NCI-H146 treated with DMSO at 0.1 percent for 48 hours (cell line): Measurements from ENCODE around the gene C10orf95.
A peak's percentile ranks its signal among the peaks of the same experiment; 100 is the strongest.

Source experiments
- DNase-seq: peaks from one replicate; lab custom pipeline; 2025; ENCODE audit not compliant: unreplicated experiment; lab: John Stamatoyannopoulos, UW

C10orf95 gene

DNA sequence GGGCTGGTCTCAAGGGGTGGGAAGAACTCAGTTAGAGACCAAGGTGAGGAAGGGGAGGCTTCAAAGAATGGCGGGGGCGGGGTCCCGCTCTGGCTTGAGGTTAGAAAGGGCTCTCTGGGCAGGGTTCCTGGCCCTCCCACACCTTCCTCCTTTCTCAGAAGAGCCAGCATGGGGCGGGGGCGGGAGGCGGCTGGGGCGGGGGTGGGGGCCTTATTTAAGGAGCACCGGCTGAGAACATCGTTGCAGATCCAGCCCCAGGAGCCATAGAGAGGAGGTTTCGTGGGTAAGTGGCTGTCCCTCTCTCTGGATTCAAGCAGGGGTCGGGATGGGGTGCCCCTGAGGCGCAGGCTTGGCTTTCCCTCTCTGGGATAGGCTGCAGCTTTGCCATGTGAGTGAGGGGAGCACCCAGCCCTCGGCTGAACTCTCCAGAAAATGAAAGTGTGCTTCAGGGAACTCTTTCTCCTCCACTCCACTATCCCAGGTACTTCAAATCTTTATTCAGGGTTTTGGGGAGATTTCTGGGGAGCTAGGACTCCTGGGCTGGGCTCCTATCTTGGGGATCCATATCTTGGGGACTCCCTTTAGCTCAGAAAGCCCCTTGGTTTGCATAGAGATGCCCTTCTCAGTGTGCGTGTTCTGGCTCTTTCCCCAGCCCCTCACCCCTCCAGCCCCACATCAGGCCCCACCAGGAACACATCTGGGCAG lies 15.7 kb downstream of the C10orf95 start:
- DNase-seq: no peak

DNA sequence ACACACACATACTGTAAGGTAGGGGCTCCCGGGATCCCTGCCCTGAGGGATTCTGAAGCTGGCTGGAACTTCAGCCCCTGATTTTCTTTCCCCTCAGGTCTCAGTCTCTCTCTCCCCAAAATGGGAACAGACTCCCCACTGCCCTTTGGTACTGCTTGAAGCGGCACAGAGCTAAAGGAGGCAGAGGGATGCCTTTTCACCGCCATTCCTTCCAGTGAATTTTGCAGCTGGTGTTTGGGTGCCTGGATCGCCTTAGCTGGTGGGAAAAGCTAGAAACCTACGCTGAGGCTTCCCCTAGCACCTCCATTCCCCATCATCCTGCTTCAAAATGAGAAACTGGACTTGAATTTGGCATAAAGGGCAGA lies 16.2 kb downstream of the C10orf95 start:
- DNase-seq: no peak

DNA sequence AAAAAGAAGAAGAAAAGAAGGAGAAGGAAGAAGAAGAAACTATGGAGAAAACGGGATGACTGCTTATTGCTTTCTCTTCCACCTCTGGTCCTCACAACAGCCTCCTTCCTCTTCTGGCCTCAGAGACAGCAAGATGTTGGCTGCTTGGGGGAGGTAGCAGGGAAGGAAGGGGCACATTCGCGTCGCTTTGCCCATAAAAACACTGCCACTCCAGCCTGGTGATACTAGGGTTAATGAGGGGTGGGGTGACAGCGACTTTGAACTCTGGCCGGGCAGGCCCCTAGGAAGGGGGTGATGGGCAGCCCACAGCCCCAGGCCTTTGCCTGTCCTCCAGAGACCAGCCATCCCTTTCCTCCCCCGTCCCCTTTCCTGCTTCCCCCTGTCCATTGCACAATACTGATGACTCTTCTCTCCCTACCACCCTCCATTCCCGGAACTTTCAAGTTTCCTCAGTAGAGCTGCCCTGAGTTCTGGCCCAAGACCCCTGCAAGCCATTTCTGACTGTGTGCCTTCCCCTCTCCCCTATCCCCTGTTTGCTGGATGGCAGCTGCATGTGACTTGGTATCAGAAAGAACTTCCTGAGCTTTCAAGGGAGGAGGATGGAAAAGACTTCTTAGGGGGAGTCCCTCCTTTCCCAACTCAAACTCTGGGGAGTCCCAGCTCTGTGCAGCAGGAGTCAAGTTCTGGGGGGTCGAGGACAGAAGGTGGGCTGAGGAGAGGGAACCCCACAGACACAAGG lies 16.8 kb downstream of the C10orf95 start:
- DNase-seq: no peak

DNA sequence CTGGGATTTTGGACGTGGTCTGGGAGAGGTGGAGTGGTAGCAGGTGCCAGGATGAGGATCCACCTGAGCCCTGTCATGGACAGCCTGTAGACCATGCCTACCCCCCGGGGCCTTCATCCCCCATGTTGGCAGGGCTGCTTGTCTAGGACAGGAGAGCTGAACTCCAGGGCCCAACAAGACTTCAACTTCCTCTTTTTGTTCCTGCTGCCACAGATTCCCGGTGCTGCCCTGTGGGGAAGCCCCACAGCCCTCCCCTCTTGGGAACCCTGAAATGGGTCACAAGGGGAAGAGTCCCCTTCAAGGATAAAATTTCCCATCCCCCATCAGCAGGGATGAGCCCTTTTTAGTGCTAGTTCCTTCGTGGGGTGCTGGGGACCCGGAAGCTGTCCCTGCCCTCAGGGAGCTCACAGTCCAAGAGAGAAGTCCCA lies 17.7 kb downstream of the C10orf95 start:
- no peak for DNase-seq

DNA sequence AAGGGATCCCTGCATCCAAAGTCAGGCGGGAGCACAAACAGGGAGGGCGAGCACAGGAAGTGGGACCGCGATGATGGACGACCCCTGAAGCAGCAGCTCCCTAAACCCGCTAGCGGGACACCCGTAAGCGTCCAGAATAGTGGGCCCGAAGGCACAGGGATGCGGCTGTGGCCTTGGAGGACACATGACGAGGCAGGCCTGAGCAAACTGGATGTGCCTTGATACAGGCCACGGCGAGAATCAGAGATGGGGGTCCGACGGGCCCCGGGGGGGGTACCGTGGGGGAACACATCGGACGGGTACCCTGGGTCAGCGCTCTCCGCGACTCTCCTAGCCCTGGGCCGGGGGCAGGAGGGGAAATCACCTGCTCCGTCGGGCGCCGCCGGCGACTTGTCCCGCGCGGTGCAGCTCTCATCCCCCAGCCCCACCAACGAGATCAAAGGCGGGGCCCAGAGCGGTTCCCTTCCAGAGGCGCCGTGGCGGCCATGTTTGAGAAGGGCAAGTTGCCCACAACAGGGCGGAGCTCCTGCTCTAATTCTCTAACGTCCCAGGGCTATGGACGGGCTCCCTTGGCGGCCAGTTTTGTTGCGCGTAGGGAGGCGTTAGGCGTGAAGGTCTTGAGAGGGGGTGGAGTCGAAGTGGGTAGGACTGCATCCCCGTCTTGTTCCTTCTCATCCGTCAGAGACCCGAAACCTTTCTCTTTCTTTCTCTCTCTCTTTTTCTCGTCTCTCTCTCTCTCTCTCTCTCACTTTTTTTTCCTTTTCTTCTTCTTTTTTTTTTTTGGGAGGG lies 19.0 kb downstream of the C10orf95 start, which contains the start of gene CUEDC2:
CUEDC2 (minus strand) TSS at position 413 of the 789 bp plus-strand sequence. CDS start 7,386 bp downstream, outside the sequence.
- peak; percentile 92 for DNase-seq

DNA sequence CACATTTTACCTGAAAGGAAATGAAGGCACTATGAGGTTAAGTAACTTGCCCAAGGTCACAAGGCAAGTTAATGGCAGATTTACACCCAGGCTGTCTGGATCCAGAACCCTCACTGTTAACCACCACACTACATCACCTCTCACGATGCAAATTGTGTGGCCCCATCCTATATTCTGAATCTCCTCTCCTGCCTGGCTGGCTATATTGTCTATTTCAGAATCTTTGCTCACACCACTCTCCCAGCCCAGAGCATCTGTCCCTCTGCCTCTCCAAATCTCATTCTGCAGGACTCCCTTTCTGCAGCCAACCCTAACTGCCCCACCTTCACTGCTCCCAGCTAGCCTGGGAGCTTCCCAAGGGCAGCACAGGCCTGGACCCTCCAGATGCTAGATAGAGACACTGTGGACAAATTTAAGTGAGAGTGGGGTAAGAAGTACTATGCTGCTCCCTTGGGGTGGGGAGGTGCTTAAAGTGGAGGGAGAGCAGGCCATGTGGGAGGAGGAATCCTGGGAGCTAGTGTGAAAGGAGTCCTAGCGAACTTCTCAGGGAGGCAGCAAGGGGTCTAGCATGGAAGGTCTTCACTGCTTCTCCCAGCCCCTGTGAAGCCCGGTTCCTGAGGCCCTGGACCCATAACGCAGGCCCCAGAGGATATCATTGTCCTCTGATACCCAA lies 19.8 kb downstream of the C10orf95 start:
- no peak for DNase-seq

DNA sequence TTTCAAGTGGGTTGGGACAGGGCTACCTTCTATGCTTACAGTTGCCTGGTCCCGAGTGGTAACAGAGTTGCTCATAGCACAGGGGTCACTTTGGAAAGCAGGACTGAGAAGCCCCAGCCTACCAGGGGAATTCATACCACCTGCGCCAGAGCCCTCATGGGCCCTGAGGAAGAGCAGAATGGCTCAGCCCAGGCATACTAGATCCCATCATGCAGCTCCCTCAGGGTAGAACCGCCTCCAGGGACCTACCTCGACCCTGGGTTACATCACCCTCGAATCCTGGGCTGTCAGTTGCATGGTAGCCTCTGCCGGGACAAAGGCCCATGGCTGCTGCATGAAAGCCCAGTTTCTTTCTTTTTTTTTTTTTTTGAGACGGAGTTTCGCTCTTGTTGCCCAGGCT lies 21.9 kb downstream of the C10orf95 start:
- no peak for DNase-seq

DNA sequence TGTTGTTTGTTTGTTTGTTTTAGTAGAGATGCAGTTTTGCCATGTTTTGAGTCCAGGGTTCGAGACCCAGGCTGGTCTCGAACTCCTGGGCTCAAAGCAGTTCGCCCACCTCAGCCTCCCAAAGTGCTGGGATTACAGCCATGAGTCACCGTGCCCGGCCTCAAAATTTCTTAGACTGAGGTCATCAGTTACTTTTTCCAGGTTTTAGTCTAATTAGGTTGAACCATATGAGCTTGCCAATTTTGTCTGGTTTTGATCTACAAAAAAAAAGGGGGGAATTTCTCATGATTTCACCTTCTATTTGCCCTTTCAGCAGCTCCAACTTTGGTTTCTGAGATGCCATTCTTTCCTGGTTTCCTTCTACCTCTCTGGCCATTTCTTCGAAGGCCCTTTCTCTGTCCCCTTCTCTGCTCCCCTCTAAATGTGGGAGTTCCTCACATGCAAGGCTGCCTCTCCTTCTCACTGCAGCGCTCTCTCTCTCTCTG lies 24.5 kb downstream of the C10orf95 start:
- no peak for DNase-seq

DNA sequence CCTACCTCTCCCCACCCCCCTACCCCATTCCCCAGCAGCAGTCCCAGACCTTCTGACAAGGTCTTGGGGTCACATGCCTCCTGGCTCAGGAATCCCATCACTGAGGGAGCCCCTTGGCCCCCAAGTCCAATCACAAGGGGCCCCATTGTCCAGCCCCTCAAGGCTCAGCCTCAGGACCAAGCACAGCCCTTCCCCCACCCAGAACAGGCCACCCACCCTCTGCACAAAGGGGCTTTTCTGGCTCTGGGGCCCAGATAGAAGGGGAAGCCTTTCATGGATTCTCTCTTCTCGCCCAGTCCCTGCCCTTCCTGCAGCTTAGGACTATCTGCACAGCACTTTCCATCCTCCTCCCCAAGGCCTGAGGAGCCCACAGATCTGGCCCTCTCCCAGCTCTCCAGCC lies 25.9 kb downstream of the C10orf95 start:
- DNase-seq: no peak

DNA sequence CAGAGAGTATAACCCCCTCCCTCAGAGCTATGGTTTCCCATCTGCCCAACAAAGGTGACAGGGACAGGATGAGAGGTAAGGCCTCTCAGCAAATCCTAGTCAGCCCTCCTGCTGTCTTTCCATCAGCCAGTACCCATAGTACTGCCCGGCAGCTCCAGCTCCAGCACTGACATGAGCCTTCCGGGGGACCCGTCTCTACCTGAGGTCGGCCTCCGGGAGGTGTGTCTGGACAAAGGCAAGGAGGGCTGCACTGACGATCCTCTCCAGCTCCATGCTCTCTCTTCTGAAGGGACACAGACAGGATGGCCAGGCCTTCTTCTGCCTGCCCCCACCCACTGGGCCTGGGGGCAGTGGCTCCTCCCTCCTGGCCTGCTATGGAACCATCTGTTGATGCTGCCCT lies 26.4 kb downstream of the C10orf95 start:
- no peak for DNase-seq

DNA sequence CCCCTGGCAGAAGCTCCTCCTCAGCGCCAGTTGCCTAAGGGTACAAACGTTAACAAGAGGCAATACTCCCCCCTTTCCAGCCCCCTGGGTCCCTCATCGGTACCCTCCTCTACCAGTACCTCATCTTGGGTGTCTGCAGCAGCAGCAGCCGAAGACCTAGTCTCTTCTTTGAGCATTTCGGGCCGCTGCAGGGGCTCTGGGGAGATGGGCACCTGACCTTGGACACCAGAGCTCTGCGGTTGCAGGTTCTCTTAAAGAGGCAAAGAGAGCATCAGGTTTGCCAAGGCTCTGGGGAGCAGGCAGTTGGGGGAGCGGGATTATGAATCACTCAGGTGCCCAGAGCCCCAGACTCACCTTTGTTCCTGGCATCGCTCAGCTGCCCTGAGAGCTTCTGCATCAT lies 27.2 kb downstream of the C10orf95 start:
- no peak for DNase-seq

DNA sequence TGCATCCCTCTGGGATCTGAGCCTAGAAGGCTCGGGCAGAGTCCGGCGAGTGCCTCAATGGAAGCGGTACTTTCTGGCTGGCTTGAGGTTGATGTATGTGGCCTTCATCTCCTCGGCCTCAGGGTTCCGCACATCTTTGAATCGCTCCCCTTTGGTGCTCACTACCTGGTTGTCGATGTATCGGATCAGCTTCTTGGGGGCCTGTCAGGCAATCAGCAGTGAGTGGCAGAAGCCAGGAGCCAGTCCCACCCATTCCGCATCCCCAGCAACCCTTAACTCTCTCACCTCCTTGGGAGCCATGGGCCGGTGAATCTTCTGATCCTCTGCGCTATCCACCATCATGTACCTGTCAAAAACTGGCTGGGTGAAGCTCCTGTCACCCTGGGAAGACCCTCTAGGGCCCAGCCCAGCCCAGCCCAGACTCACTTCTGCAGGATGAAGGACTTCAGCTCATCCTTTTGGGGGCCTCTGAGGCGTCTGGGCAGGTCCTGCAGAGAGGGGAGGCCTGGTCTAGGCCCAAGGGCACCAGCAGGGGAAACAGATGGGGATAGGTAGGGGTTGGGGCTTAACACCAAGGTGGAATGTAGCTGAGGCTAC lies 27.9 kb downstream of the C10orf95 start:
- no peak for DNase-seq

DNA sequence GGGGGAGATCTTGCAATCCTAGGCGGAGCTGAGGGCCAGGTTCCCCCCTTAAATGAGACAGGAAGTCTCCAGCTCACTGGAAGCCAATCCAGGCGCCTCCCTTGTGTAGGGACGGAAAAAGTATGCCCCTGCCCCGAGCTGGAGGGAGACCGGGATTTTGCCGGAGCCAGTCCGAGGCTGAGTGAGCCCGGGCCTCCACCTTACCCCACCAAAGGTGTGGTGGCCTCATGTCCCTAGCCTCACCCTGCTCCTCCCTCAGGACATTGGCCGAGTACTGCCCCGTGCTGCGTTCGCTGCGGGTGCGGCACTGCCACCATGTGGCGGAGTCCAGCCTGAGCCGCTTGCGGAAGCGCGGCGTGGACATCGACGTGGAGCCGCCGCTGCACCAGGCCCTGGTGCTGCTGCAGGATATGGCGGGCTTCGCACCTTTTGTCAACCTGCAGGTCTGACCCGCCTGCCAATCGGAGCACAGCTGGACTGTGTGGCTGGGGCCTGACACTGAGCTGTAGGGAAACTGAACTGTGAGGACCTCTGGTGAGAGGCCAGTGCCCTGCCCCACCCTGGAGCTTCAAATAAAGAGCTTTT lies 28.7 kb downstream of the C10orf95 start:
- DNase-seq: no peak

DNA sequence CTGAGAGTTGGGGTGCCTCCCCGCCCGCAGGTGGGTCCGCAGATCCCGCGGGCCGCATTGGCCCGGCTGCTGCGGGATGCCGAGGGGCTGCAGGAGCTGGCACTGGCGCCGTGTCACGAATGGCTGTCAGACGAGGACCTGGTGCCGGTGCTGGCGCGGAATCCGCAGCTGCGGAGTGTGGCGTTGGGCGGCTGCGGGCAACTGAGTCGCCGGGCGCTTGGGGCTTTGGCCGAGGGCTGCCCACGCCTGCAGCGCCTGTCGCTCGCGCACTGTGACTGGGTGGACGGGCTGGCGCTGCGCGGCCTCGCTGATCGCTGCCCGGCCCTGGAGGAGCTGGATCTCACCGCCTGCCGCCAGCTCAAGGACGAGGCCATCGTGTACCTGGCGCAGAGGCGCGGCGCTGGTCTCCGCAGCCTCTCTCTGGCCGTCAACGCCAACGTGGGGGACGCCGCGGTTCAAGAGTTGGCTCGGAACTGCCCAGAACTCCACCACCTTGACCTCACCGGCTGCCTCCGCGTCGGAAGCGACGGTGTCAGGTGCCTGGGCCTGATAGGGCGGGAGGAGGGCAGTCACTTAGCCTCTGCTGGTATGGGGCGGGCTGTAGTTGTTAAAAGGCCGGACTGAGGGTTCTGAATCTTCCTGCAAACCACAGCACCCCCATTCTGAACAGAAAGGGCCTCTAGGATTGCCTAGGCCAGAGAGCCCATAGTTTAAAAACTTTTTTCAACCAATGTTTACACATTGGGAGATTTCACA lies 29.4 kb downstream of the C10orf95 start:
- no peak for DNase-seq

DNA sequence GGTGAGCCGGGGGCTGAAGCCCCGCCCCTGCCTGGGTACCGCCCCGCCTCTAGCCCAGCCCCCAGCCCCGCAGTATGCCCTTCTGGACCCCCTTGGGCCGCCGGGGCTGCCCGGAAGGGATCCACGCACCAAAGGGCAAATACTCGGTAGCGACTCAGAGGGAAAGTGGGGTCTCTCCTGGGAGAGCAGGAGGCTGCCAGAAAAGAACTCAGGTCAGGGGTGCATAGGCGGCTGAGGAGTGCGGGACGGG lies 29.9 kb downstream of the C10orf95 start:
- DNase-seq: no peak

DNA sequence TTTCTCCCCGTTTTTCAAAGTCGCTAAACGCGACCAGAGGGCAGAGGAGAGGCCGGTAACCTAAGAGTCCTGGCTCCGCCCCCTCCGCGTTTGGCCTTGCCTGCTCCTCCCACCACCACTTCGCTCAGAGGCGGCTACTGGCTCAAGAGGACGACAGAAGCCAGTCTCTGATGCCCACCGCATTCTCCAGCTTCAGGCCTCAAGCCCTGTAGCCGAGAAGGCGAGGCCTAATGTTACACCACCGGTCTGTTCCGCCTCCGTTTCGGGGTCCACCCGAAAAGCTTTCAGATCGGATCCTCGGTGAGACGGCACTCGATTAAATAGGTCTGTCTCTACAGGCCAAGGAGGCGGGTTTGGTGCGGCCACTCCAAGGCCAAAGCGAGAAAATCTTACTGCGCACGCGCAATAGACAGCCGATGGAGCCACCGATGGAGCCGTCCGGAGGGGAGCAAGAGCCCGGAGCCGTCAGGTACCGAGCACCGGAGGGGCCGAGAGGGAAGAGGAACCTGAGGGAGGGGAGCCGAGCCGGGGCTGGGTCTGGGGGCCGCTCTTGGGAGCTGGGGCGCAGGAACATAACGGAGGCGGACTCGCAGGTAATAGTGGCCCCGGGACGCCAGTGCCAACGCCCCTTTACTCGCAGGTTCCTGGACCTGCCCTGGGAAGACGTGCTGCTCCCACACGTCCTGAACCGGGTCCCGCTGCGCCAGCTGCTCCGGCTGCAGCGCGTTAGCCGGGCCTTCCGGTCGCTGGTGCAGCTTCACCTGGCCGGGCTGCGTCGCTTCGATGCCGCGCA lies 30.4 kb downstream of the C10orf95 start, which contains the start of gene FBXL15:
FBXL15 (plus strand) TSS at position 123 of the 793 bp plus-strand sequence; CDS start at position 417, 294 bp downstream.
- peak; percentile 95 for DNase-seq

DNA sequence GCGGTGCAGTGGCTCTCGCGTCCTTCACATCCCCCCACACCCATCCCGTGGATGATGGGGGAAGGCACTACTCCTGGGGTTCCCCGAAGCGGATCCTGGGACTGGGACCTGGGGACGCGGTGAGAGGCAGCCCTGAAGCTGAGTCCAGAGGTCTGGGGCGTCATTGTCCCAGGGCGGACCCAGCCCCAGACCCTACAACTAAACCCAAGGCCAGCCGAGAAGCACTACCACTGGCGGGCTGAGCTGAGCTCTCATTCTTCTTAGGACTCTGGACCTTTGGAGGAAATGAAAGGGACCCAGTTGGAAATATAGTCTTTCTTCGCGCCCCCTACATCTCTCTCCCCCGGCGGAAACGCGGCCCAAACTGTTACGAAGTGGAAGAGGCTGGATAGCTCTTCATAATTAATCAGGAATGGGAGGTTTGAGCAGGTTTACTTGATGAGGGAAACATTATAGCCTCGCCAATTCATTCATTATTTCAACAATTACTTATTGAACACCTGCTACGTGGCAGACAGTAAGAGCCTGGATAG lies 31.1 kb downstream of the C10orf95 start:
- no peak for DNase-seq

DNA sequence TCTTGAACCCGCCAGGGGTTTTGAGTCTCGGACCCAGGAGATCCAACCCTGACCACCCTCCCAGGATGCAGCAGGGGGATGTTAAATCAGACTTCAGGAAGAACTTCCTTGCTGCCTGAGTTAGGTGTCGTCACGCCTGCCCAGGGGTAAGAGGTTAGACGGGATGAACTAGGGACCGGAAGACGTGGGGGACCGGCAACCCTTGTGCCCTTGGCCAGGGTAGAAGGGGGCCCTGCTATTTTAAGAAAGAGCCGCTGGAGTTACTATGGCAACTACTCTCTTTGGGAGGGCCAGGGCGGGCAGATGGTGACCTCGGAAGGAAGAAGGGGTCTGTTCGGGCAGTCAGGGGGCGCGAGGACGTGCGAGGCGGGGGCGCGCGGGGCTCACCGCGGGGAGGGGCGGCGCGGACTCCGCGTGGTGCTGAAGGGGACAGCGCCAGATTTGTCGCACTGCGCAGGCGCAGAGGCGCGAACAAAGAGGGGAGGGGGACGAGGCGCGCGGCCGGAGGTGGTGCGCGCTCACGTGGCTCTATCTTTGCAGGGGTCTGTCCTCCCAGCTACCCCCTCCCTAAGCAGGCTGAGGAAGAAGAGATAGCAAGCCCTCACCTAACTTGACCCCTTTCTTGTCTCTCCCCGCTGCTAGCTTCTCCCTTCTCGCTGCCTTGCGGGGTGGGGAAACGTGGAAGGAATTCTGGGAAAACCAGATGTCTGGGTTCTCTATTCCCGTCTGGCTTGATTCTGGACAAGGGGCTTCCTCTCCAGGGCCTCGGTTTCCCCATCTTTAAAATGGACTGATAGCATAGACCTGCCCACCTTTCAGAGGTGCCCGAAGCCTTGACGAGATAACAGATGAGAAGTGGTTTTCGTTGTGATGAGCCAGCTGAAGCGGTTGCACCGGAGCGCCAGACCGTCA lies 31.8 kb downstream of the C10orf95 start:
- DNase-seq: peak; percentile 81
